Stimulated activated naive CD8-positive, alpha-beta T cell treated with anti-CD3 and anti-CD28 coated beads, Interleukin-15, amount 100 ng/mL, for 72 hours (primary cell): ENCODE data around the gene JARID2.

ENCODE experiments used
- ATAC-seq: fragments of 150-1000 bp; cut with Tn5 transposase; 2 replicates; pipeline ENCODE4 v1.10.0; 2021; ENCODE audit warnings: mild to moderate bottlenecking, moderate library complexity
- DNase-seq, 2 donors: peaks; one replicate each; pipeline ENCODE4 v3.0.0; 2021 to 2022
- H3K27ac Mint-ChIP-seq, 2 donors: one replicate each; pipeline ENCODE4 v1.8.0; 2022; ENCODE audit warnings: mild to moderate bottlenecking in 2 of 2, mixed read lengths in 2 of 2, moderate library complexity in 2 of 2
- H3K27me3 Mint-ChIP-seq: one replicate; pipeline ENCODE4 v1.8.0; 2022; ENCODE audit warnings: mixed read lengths
- H3K4me1 Mint-ChIP-seq: one replicate; pipeline ENCODE4 v1.8.0; 2022; ENCODE audit warnings: mild to moderate bottlenecking, mixed read lengths
- H3K4me3 Mint-ChIP-seq, 2 donors: one replicate each; pipeline ENCODE4 v1.8.0; 2022; ENCODE audit warnings: mild to moderate bottlenecking in 2 of 2, mixed read lengths in 2 of 2, moderate library complexity in 1 of 2
- H3K9me3 Mint-ChIP-seq, 2 donors: one replicate each; pipeline ENCODE4 v1.8.0; 2022; ENCODE audit warnings: mixed read lengths in 2 of 2

JARID2 gene

DNA sequence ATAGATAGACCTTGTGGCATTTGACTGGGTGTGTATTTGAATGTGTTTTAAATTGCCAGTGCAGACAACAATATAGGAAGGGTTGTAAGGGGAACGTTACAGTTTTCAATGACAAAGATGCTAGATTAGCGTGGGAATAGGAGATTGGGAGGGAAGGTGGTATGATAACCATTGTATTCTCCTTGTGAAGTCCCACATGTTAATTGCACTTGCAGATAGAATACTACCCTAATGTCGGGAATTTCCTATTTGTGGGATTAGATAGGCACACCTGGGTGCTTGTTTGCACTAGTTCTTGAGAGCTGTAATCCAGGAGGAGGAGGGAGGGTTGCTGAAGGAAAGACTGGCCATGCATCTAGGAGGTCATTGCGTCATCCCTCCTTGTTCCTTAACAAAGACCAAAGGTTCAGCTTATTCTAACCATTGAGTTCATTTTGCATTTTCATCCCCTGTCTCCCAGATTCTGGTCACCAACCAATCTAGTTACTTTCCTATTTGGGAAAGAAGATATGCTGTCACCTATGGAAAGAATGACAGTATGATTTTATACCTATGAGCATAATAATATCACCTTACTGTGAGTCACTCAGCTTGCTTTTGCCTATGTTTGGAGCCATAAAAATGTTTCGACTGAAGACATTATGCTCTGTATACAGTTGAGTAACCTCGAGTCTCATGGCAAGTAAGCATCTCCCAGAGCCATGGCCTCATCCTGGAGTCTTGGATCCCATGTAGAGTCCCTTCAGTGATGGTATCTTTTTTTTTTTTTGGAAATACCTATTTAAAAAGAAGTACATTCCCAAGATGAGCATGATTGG, 215.5 kb downstream of the JARID2 start:
- DNase-seq (no peak), ATAC-seq (no peak)
- H3K4me3 Mint-ChIP-seq, result no peak overlapping the region
- H3K27ac Mint-ChIP-seq, result peak overlapping the region in 1 of 2 donors; percentile 22
- no peaks in the 10 kb centered on the region for H3K27me3 Mint-ChIP-seq
- H3K4me1 Mint-ChIP-seq, result peaks cover 71% of the 10 kb centered on the region
- H3K9me3 Mint-ChIP-seq, result no peaks in the 10 kb centered on the region

DNA sequence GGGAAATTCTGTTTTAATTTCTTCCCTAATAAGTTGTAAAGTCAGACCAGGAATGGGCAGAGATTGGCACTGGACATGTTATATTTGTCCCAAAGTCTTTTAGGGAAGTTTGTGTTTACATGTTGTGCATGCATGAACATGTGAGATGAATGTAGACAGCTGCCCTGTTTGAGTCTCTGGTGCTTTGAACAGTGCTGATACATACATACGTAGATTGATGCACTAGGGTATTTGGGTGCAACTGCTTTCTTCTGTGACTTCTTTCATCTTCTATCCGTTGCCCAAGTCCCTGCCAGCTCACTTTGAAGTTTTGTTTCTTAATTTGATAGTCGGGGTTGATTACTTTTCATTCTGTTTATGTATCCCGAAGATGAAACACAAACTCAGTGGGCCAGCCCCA, 216.4 kb downstream of the JARID2 start:
- peaks cover 72% of the 10 kb centered on the region for H3K4me1 Mint-ChIP-seq
- no peak overlapping the region for H3K27ac Mint-ChIP-seq
- ATAC-seq (no peak), DNase-seq (no peak)
- H3K9me3 Mint-ChIP-seq, result no peaks in the 10 kb centered on the region
- H3K27me3 Mint-ChIP-seq, result no peaks in the 10 kb centered on the region
- H3K4me3 Mint-ChIP-seq, result no peak overlapping the region

DNA sequence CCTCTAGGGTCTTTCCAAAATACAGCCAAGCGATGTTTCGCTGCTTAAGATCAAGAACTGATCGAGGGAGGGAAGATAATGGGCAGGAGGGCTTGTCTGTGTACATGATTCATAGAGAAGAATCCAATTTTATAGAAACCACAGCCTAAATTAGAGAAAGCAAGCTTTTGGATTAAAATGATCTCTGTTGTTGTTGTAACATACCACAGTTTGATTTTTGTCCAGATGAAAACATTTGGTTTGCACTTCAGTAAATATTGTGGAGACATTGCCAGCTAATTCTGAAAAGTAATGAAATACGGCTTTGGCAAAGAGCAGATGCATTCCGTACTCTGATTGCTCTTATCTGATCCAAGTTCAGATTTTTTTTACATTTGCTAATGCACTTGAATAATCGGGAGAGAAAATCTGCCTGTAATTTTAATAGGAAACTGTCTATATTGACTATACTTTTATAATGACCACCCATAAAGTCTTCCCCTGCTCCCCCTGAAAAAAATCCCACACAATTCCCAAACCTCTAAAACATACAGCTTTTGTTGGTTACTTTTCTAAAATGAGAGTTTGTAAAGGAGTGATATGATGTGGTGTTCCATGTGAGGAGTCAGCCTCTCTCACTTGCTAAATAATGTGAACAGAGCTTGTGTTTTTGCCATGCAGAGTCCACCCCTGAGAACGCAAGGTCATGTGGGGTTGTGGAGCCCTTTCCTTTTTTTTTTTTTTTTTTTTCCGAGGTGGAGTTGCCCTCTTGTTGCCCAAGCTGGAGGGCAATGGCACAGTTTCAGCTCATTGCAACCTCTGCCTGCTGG, 217.1 kb downstream of the JARID2 start:
- no peaks in the 10 kb centered on the region for H3K27me3 Mint-ChIP-seq
- H3K4me1 Mint-ChIP-seq, result peaks cover 69% of the 10 kb centered on the region
- H3K27ac Mint-ChIP-seq, result no peak overlapping the region
- DNase-seq (no peak), ATAC-seq (no peak)
- H3K9me3 Mint-ChIP-seq, result no peaks in the 10 kb centered on the region
- H3K4me3 Mint-ChIP-seq, result no peak overlapping the region

DNA sequence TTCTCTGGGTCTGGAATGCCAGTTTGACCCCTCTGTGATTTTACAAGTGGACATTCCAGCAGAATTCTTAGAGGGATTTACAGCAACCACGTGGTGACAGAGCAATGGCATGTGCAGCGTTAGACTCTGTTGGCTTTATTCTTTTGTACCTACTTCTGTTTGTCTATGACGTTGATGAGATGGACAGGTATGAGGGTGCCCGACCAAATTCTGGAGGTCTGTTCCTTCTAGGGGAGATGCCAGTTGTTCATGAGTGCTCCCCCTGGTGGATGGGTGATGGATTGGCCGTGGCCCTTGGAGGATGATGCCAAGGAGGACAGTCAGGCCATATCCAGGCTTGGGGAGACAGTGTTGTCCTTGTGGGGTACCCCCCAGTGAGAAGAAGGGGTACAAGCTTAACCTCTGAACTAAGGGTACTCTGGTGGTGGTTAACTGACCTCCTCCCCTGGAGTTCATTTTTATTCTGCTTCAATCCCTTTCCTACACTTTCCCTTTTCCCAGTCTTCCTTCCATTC, 218.4 kb downstream of the JARID2 start:
- peaks cover 59% of the 10 kb centered on the region for H3K4me1 Mint-ChIP-seq
- no peaks in the 10 kb centered on the region for H3K27me3 Mint-ChIP-seq
- DNase-seq (peak; percentile 44 to 53), ATAC-seq (peak; percentile 71)
- no peaks in the 10 kb centered on the region for H3K9me3 Mint-ChIP-seq
- no peak overlapping the region for H3K27ac Mint-ChIP-seq
- H3K4me3 Mint-ChIP-seq, result no peak overlapping the region

DNA sequence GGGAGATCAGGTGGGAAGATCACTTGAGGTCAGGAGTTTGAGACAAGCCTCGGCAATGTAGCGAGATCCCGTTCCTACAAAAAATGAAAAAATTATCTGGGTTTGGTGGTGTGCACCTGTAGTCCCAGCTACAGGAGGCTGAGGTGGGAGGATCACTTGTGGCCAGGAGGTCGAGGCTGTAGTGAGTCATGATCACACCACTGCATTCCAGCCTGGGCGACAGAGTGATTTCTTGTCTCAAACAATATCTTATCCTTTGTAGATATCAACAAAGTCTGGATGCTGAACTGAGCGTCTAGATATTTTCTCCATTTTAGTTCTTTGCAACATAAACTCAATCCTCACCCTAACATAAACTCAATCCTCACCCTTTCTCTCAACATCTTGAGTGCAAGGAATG, 219.3 kb downstream of the JARID2 start:
- Mint-ChIP-seq H3K9me3 (no peaks in the 10 kb centered on the region), H3K27me3 (no peaks in the 10 kb centered on the region), H3K4me1 (peaks cover 50% of the 10 kb centered on the region), H3K27ac (no peak overlapping the region), H3K4me3 (no peak overlapping the region)
- DNase-seq (no peak), ATAC-seq (no peak)

DNA sequence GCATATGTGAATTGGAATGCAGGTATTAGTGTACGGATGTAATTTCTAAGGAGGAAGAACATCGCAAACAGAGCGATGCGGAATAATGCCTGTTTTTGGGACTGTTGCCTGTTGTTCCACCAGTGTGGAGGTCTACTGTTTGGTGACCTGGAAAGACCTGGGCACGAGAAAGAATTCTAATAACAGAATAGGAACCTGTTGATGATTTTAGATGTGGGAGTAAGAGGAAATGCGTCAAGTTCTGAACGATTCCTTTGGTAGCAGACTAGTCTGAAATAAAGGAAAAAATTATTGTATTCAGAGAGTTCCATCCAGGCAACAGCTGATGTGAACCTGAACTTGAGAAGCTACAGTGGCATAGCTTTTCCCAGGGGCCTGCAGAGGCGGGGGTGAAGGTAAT, 224.9 kb downstream of the JARID2 start:
- H3K4me3 Mint-ChIP-seq, result no peak overlapping the region
- H3K27ac Mint-ChIP-seq, result no peak overlapping the region
- ATAC-seq (no peak), DNase-seq (no peak)
- H3K9me3 Mint-ChIP-seq, result no peaks in the 10 kb centered on the region
- H3K27me3 Mint-ChIP-seq, result no peaks in the 10 kb centered on the region
- peaks cover 21% of the 10 kb centered on the region for H3K4me1 Mint-ChIP-seq

DNA sequence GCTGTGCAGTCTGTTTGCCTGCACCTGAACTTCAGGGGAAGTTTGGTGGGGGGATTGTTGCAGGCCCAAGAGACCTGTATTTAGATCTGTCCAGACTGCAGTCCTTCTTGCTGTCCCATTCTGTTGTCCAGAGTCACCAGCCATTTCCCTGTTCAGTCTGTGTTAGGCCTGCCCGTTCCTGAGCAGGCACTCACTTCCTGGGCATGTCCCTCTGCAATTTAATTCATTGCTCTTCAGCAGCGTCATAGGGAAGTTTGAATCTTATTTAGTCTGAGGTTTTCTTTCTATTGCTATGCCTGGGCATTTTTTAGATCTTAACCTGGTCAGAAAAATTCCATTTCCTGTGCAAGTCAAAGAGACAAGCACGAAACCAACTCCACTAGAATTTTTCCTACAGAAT, 226.8 kb downstream of the JARID2 start:
- Mint-ChIP-seq H3K4me1 (peaks cover 25% of the 10 kb centered on the region), H3K27me3 (no peaks in the 10 kb centered on the region), H3K4me3 (no peak overlapping the region), H3K27ac (peak overlapping the region in 1 of 2 donors; percentile 33), H3K9me3 (no peaks in the 10 kb centered on the region)
- DNase-seq, result no peak
- ATAC-seq, result no peak

DNA sequence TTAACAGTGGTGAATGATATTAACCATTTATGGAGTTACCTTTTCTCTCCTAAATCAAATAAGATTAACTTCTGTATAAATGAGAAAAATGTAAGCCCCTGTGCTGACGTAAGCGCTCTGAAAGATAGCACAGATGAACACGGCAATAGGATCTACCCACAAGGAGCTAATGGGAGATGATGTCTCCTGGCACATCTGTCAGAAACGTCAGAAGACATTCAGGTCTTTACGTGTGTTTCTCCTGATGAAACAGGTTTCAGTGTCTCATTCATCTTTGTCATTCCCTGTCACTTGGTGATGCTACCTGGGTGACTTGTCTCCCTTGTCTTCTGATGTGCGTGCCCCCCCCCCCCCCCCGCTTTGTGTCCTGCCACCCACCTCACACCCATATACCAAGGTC, 227.3 kb downstream of the JARID2 start:
- Mint-ChIP-seq H3K4me3 (no peak overlapping the region), H3K27ac (no peak overlapping the region), H3K4me1 (peaks cover 30% of the 10 kb centered on the region), H3K27me3 (no peaks in the 10 kb centered on the region), H3K9me3 (no peaks in the 10 kb centered on the region)
- DNase-seq, result no peak
- no peak for ATAC-seq

DNA sequence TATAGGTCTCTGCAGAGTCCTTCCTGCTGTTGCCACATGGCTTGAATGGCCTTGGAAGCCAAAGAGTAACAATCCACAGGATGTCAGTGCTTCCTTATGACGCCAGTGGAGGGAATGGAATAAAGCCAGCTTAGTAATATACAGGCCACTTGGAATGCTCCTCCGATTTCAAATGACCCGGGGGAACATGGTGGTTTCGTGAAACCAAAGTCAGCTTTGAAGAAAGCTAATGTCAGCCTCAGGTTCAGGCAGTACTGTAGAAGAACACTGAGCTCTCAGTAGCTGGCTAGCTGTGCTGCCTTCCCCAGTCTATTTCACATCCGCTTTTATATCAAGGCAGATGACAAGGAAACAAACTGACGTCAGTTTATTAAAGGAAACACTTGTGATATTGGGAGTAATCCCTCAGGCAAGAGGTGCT, 227.9 kb downstream of the JARID2 start:
- Mint-ChIP-seq H3K4me1 (peaks cover 30% of the 10 kb centered on the region), H3K4me3 (no peak overlapping the region), H3K27me3 (no peaks in the 10 kb centered on the region), H3K9me3 (no peaks in the 10 kb centered on the region), H3K27ac (no peak overlapping the region)
- ATAC-seq, result no peak
- DNase-seq, result no peak

DNA sequence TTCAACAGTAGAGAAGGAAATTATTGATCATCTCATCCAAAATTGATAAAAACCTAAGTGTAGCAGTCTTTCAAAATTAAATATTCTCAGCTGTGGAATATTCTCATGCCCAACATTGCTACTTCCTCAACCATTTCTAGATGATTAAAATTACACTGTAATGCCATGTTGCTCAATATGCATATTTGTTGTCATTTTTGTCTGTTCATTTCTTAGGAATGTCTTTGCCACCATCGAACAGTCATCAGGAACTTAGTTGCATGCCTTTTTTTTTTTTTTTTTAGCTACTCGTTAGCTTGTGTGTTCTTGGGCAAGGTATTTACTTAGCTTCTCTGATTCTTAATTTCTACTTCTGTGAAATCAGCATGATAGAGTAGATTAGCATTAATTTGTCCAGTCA, 228.3 kb downstream of the JARID2 start:
- no peak for DNase-seq
- H3K4me3 Mint-ChIP-seq, result no peak overlapping the region
- H3K4me1 Mint-ChIP-seq, result peaks cover 35% of the 10 kb centered on the region
- no peaks in the 10 kb centered on the region for H3K9me3 Mint-ChIP-seq
- ATAC-seq, result no peak
- H3K27me3 Mint-ChIP-seq, result no peaks in the 10 kb centered on the region
- H3K27ac Mint-ChIP-seq, result no peak overlapping the region

DNA sequence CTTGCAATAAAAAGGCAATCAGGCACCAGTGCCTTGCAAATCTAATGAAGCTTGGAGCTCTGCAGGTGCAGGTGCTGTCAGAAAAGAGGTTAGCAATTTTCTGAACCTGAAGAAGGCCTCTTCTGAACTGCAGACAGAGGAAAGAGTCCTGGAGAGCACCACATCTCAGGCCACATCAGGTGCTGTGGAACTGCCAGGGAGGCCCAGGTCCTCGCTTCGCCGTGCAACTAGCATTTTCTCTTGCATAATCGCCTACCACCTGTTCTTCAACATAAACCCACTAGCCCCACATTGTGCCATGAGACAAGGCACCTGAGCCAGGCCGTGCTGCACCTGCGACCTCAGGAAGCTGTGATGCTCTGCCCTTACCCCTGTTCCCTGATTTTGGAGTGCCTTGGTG, 229.4 kb downstream of the JARID2 start:
- Mint-ChIP-seq H3K4me1 (peaks cover 44% of the 10 kb centered on the region), H3K27me3 (no peaks in the 10 kb centered on the region), H3K27ac (no peak overlapping the region), H3K9me3 (no peaks in the 10 kb centered on the region), H3K4me3 (no peak overlapping the region)
- no peak for DNase-seq
- ATAC-seq, result no peak

DNA sequence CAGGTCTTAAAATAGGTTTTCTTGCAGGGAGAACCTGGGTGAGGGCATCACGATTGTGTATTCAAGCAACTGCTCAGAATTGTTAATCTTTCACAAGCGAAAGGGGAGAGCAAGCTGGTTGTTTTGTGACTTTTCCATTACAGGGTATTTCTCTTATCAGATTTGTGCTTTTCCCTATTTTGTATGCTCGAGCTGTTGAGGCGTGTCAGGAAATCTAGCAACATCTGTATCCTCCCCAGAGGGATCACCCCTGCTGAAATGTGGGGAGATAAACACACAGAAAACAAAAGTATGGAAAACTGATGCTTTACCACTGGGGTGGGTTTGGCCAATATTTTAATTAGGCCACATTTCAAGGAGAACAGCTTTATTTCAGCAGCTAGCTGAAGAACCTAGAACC, 230.0 kb downstream of the JARID2 start:
- H3K27ac Mint-ChIP-seq, result peak overlapping the region in 1 of 2 donors; percentile 42
- peaks cover 50% of the 10 kb centered on the region for H3K4me1 Mint-ChIP-seq
- no peaks in the 10 kb centered on the region for H3K27me3 Mint-ChIP-seq
- ATAC-seq (no peak), DNase-seq (no peak)
- no peak overlapping the region for H3K4me3 Mint-ChIP-seq
- no peaks in the 10 kb centered on the region for H3K9me3 Mint-ChIP-seq

DNA sequence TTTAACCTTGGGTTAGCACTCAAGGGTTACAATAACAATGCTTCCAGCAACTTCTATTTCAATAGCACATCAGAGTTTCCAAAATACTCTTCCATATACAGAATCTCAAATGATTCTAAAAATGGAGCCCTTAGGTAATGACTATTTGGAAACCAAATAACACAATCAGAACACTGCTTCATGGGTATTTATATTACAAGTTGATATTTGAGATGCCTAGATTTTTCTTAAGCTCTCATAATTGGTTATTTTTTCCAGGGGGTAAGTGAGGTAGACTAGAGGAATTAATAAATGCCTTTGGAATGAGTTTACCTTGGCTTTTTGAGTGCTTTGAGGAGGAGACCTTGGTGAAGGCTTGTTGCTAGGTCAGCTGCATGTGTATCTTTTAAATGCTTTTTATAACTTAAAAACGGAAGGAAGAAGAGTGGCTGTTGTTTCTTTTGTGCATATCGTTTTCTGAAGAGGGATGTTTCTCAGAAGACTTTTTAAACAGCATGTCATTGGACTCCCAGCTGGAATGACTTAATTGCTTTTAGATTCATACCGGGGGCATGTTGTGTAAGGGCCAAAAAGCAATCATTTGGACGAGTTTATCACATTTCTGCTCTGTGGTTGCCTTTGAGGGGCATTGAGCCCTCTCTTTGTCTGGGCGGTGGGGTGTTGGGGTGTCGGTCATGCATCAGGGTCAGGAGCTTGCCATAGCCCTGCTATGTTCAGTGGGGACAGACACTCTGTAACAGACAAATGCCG, 230.9 kb downstream of the JARID2 start:
- Mint-ChIP-seq H3K27ac (no peak overlapping the region), H3K4me1 (peaks cover 59% of the 10 kb centered on the region), H3K9me3 (no peaks in the 10 kb centered on the region), H3K27me3 (no peaks in the 10 kb centered on the region), H3K4me3 (no peak overlapping the region)
- ATAC-seq (no peak), DNase-seq (no peak)

DNA sequence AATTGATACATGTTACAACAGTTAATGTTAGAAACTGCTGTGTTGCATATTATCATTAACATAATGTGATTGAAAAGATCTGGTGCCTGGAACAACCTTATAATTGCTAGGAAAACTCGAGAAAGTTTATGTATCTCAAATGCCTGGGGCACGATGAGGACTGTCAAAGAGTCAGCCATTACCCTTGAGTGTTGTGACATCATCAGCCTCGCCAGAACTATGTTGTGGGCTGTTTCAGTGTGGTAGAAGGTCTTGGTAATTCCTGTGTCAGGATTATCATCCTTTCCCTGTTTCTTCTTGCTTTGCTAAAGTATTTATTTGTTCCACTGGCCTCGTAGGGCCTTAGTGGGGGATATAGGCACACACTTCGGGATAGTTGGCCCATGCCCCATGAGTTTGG, 231.9 kb downstream of the JARID2 start:
- no peak overlapping the region for H3K4me3 Mint-ChIP-seq
- H3K27me3 Mint-ChIP-seq, result no peaks in the 10 kb centered on the region
- no peaks in the 10 kb centered on the region for H3K9me3 Mint-ChIP-seq
- peaks cover 62% of the 10 kb centered on the region for H3K4me1 Mint-ChIP-seq
- no peak for DNase-seq
- ATAC-seq, result no peak
- H3K27ac Mint-ChIP-seq, result peak overlapping the region in 1 of 2 donors; percentile 40

DNA sequence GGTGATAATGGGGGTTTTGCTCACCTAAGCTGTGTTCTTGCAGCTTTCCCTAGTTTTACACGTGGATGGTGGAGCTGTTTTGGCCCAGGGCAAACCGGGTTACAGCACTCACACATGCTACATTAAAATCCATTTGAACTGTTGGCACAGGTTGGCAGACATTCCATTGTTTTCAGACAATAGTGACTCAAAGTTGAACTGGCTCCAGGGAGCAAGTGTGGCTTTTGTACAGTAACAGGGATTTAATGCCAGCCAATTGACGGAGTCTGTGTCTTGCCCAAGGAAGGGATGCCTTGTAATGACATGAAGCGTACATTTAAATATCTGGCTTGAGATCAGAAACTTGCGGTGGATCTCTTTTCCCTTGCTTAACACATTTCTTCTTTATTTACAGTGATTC, 233.9 kb downstream of the JARID2 start:
- no peaks in the 10 kb centered on the region for H3K27me3 Mint-ChIP-seq
- no peak overlapping the region for H3K27ac Mint-ChIP-seq
- ATAC-seq (no peak), DNase-seq (no peak)
- no peak overlapping the region for H3K4me3 Mint-ChIP-seq
- no peaks in the 10 kb centered on the region for H3K9me3 Mint-ChIP-seq
- peaks cover 64% of the 10 kb centered on the region for H3K4me1 Mint-ChIP-seq
